Ovary (tissue), 9 donors: ENCODE data around the gene ST6GALNAC2. TPM values are rescaled to one million over a fixed set of nuclear protein-coding genes. Genes with fewer than 3 reads are reported as not detected.

ENCODE experiments used
- DNase-seq, 5 donors: peaks; one replicate each; pipeline ENCODE4 v3.0.0-alpha.2; 2019 to 2020
- H3K27ac ChIP-seq, 2 donors: fragments of 200-600 bp; one replicate each; pipeline versions ENCODE4 v1.5.1 to v1.8.0; 2019 to 2022
- H3K27me3 ChIP-seq: fragments of 200-600 bp; one replicate; pipeline ENCODE4 v1.8.0; 2022
- H3K36me3 ChIP-seq: fragments of 200-600 bp; sonication (generic); one replicate; pipeline ENCODE4 v1.5.1; 2019
- H3K4me1 ChIP-seq: one replicate; pipeline ENCODE4 v1.8.1; 2013; ENCODE audit warnings: mild to moderate bottlenecking, moderate library complexity; ENCODE audit not compliant: insufficient read depth
- H3K4me3 ChIP-seq: fragments of 200-600 bp; sonication (generic); one replicate; pipeline ENCODE4 v1.5.1; 2017
- H3K9me3 ChIP-seq, 2 donors: fragments of 200-600 bp in 1 of 2; sonication (generic) in 1 of 2; one replicate each; pipeline versions ENCODE4 v1.5.1 to v1.8.1; 2013 to 2019; ENCODE audit warnings: mild to moderate bottlenecking in 1 of 2, moderate library complexity in 1 of 2
- CTCF ChIP-seq, 3 donors: fragments of 450-650 bp in 2 of 3; fragments of 200-600 bp in 1 of 3; IDR thresholded peaks; one replicate each; pipeline versions ENCODE4 v1.5.1 to v1.8.0; 2016 to 2022; ENCODE audit warnings: antibody characterized with exemption in 3 of 3, mild to moderate bottlenecking in 1 of 3
- EP300 ChIP-seq: sonication (generic); formaldehyde crosslinking; IDR thresholded peaks from one replicate; pipeline ENCODE4 v1.6.1; 2017; ENCODE audit warnings: antibody characterized with exemption
- POLR2A ChIP-seq: fragments of 450-650 bp; IDR thresholded peaks from one replicate; pipeline ENCODE4 v1.6.1; 2017; ENCODE audit warnings: antibody characterized with exemption, mild to moderate bottlenecking, moderate library complexity
- WGBS, 3 donors: extraction: QIAGEN DNeasy Blood & Tissue Kit in 1 of 3; methylation state at CpG; one replicate each; pipeline versions ENCODE4 v1.1.5 to v1.1.7; 2013 to 2017; 5-methylcytosine and 5-hydroxymethylcytosine counted together
- intact Hi-C, 4 donors: fragments of 100-400 bp; cut with DNase I; formaldehyde crosslinking; loops; one replicate each; pipeline versions ENCODE4 v1.11.0 to v1.15.1; 2022 to 2023
- polyA plus RNA-seq, 2 donors: library from polyadenylated mRNA; stranded (reverse); fragments of 200-250 nt in 1 of 2; fragments of 350-450 nt in 1 of 2; fragmentation: Illumina TruSeq in 1 of 2; extraction: RNeasy Lipid Tissue Mini Kit (QIAGEN cat#74804) in 1 of 2; gene quantifications; one replicate each; pipeline ENCODE4 v1.2.3, GENCODE V29; 2013 to 2014
- small RNA-seq: library from RNA; depleted of rRNA; stranded (forward); fragments of <200 nt; gene quantifications from one replicate; pipeline ENCODE3, GENCODE V24; 2016
- total RNA-seq, 7 donors: library from RNA; depleted of rRNA in 2 of 7; stranded (reverse); fragments of >200 nt in 2 of 7; fragmentation: NEBNext Ultra II Directional in 3 of 7; extraction: Animal tissue kit (Norgen Biotek cat#: 25700) in 3 of 7; gene quantifications; one replicate each; pipeline versions ENCODE4 v1.1.0 to v1.2.4, GENCODE V29; 2016 to 2023
- donor health status: DM: no; HTN: no; CAD: no; lungs with moderate emphysema.
- donor health status: DM: no; HTN: no; CAD: no.
- donor health status: Bipolar disorder and iron deficiency.
- donor health status: DM: yes; HTN: yes; CAD: no.
- donor health status: DM: no; HTN: no; CAD: no.
- donor health status: DM: yes; HTN: yes; CAD: no.

ST6GALNAC2 gene
- total and polyA plus RNA-seq, 9 donors, result 1.4 to 61.6 (median 4.9) TPM

- Histone ChIP-seq H3K4me1 (no peaks in the 10 kb centered on the region), H3K36me3 (no peaks in the 10 kb centered on the region), H3K4me3 (no peak overlapping the region), H3K27me3 (no peaks in the 10 kb centered on the region), H3K9me3 (no peaks in the 10 kb centered on the region), H3K27ac (no peak overlapping the region)
- intact Hi-C loops, result no loop called here
- 61 to 70% (median 67%) methylated on average over 15 of the region's 15 CpGs for WGBS, 3 donors
- no peak for DNase-seq
- TF ChIP-seq EP300, result no peak
- no peak for TF ChIP-seq CTCF (IDR thresholded peaks at IDR 0.05)
- TF ChIP-seq POLR2A, result no peak
Measured at GRCh38 chr17:76519048-76519966, 66.4 kb downstream of the ST6GALNAC2 start.

- intact Hi-C loops, result no loop called here
- H3K27ac ChIP-seq, result no peak overlapping the region
- H3K4me1 ChIP-seq, result no peaks in the 10 kb centered on the region
- no peaks in the 10 kb centered on the region for H3K9me3 ChIP-seq
- no peaks in the 10 kb centered on the region for H3K36me3 ChIP-seq
- 86 to 93% (median 87%) methylated on average over 11 of the region's 11 CpGs for WGBS, 3 donors
- H3K4me3 ChIP-seq, result no peak overlapping the region
- TF ChIP-seq POLR2A (no peak), CTCF (IDR thresholded peaks at IDR 0.05) (no peak), EP300 (no peak)
- DNase-seq, result no peak
- no peaks in the 10 kb centered on the region for H3K27me3 ChIP-seq
Measured at GRCh38 chr17:76517638-76518038, 68.0 kb downstream of the ST6GALNAC2 start.

Small RNA genes within 50 kb of the gene (small RNA-seq; reads per million reads assigned to genes)
- not detected for gene AC015802.2
- not detected for gene SNORD1A
- 705 reads per million, percentile 96 among the genes with 10 or more reads in this experiment for gene SNORD1B

Other genes with a start within 250 kb of the ST6GALNAC2 start
- gene PRPSAP1, start 231.9 kb downstream of the ST6GALNAC2 start, total RNA-seq, result 10 to 100 TPM; 26.1 to 50.4 (median 44.5) TPM
- 10 to 100 TPM; 42.9 to 57.9 TPM for gene PRPSAP1, start 231.9 kb downstream of the ST6GALNAC2 start, polyA plus RNA-seq
- gene SPHK1, start 201.3 kb downstream of the ST6GALNAC2 start, total RNA-seq, result 1 to 10 TPM; 1.8 to 9.2 (median 3.7) TPM
- gene SPHK1, start 201.3 kb downstream of the ST6GALNAC2 start, polyA plus RNA-seq, result 1 to 10 TPM in 1 of 2 donors, under 1 TPM in 1; 0.80 to 4.0 TPM
- gene UBE2O, start 132.7 kb downstream of the ST6GALNAC2 start, total RNA-seq, result 10 to 100 TPM; 11.3 to 37.2 (median 29.0) TPM
- 10 to 100 TPM in 1 of 2 donors, 1 to 10 TPM in 1; 8.3 to 15.4 TPM for gene UBE2O, start 132.7 kb downstream of the ST6GALNAC2 start, polyA plus RNA-seq
- not detected for gene AANAT, start 118.3 kb downstream of the ST6GALNAC2 start, total RNA-seq
- gene AANAT, start 118.3 kb downstream of the ST6GALNAC2 start, polyA plus RNA-seq, result not detected
- 10 to 100 TPM; 11.7 to 39.9 (median 26.1) TPM for gene RHBDF2, start 84.4 kb downstream of the ST6GALNAC2 start, total RNA-seq
- 1 to 10 TPM; 3.3 to 8.8 TPM for gene RHBDF2, start 84.4 kb downstream of the ST6GALNAC2 start, polyA plus RNA-seq
- 10 to 100 TPM in 2 of 7 donors, 1 to 10 TPM in 5; 3.9 to 35.7 (median 8.0) TPM for gene CYGB, start 48.2 kb downstream of the ST6GALNAC2 start, total RNA-seq
- 10 to 100 TPM; 14.6 to 18.2 TPM for gene CYGB, start 48.2 kb downstream of the ST6GALNAC2 start, polyA plus RNA-seq
- gene PRCD, start 45.8 kb downstream of the ST6GALNAC2 start, total RNA-seq, result 10 to 100 TPM in 1 of 7 donors, 1 to 10 TPM in 6; 2.3 to 12.2 (median 2.8) TPM
- 1 to 10 TPM; 1.5 to 7.0 TPM for gene PRCD, start 45.8 kb downstream of the ST6GALNAC2 start, polyA plus RNA-seq
- 10 to 100 TPM in 1 of 7 donors, 1 to 10 TPM in 4, under 1 TPM in 2; 0.73 to 10.5 (median 3.7) TPM for gene ST6GALNAC1, start 57.9 kb upstream of the ST6GALNAC2 start, total RNA-seq
- 1 to 10 TPM; 3.6 to 6.1 TPM for gene ST6GALNAC1, start 57.9 kb upstream of the ST6GALNAC2 start, polyA plus RNA-seq
- gene MXRA7, start 125.1 kb upstream of the ST6GALNAC2 start, total RNA-seq, result 100 to 1,000 TPM; 107 to 210 (median 181) TPM
- 100 to 1,000 TPM; 199 to 759 TPM for gene MXRA7, start 125.1 kb upstream of the ST6GALNAC2 start, polyA plus RNA-seq
- gene JMJD6, start 140.7 kb upstream of the ST6GALNAC2 start, total RNA-seq, result 10 to 100 TPM; 20.1 to 49.8 (median 38.1) TPM
- 10 to 100 TPM; 19.5 to 28.2 TPM for gene JMJD6, start 140.7 kb upstream of the ST6GALNAC2 start, polyA plus RNA-seq
- 10 to 100 TPM; 20.9 to 36.6 (median 31.8) TPM for gene METTL23, start 141.0 kb upstream of the ST6GALNAC2 start, total RNA-seq
- 10 to 100 TPM; 37.9 to 47.4 TPM for gene METTL23, start 141.0 kb upstream of the ST6GALNAC2 start, polyA plus RNA-seq
- gene SRSF2, start 151.5 kb upstream of the ST6GALNAC2 start, total RNA-seq, result 100 to 1,000 TPM; 149 to 245 (median 174) TPM
- 100 to 1,000 TPM; 126 to 152 TPM for gene SRSF2, start 151.5 kb upstream of the ST6GALNAC2 start, polyA plus RNA-seq
- 10 to 100 TPM; 16.1 to 26.2 (median 19.6) TPM for gene MFSD11, start 152.3 kb upstream of the ST6GALNAC2 start, total RNA-seq
- gene MFSD11, start 152.3 kb upstream of the ST6GALNAC2 start, polyA plus RNA-seq, result 10 to 100 TPM in 1 of 2 donors, 1 to 10 TPM in 1; 9.6 to 19.6 TPM